DND-41 (cell line): ENCODE data around the gene NPNT.

Experiments
- ATAC-seq: fragments of 200-7000 bp; cut with Tn5 transposase; 3 replicates; pipeline ENCODE4 v1.9.1; 2021; ENCODE audit warnings: low read depth; ENCODE audit not compliant: insufficient read depth
- DNase-seq: peaks from one replicate; pipeline ENCODE4 v3.0.0-alpha.2; 2020
- H2AFZ ChIP-seq: 2 replicates; pipeline ENCODE4 v1.6.0; 2012; ENCODE audit warnings: low read depth, low read length
- H3K27ac ChIP-seq: 2 replicates; pipeline ENCODE4 v1.5.1; 2012; ENCODE audit warnings: low read length, inconsistent platforms
- H3K27me3 ChIP-seq: fragments of 200-600 bp; sonication (generic); 2 replicates; pipeline ENCODE4 v1.6.0; 2012; ENCODE audit warnings: low read length, mild to moderate bottlenecking, inconsistent platforms; ENCODE audit not compliant: insufficient read depth, poor library complexity
- H3K36me3 ChIP-seq: 2 replicates; pipeline ENCODE4 v1.5.1; 2012; ENCODE audit warnings: low read length, inconsistent platforms; ENCODE audit not compliant: insufficient read depth
- H3K4me1 ChIP-seq: 2 replicates; pipeline ENCODE4 v1.5.1; 2012; ENCODE audit warnings: mild to moderate bottlenecking, low read length; ENCODE audit not compliant: insufficient read depth
- H3K4me2 ChIP-seq: 2 replicates; pipeline ENCODE4 v1.6.0; 2012; ENCODE audit warnings: mild to moderate bottlenecking, moderate library complexity, low read length, inconsistent platforms; ENCODE audit not compliant: insufficient read depth
- H3K4me3 ChIP-seq, 2 experiments: fragments of 200-600 bp in 1 of 2; shearing (Covaris generic) in 1 of 2; 2 replicates each; pipeline ENCODE4 v1.5.1; 2012 to 2016; ENCODE audit warnings: inconsistent platforms in 2 of 2, low read length in 2 of 2, mild to moderate bottlenecking in 2 of 2, low read depth in 1 of 2, moderate library complexity in 1 of 2
- H3K79me2 ChIP-seq: 2 replicates; pipeline ENCODE4 v1.6.0; 2012; ENCODE audit warnings: low read length, inconsistent platforms; ENCODE audit not compliant: insufficient read depth
- H3K9ac ChIP-seq: 2 replicates; pipeline ENCODE4 v1.6.0; 2012; ENCODE audit warnings: low read depth, mild to moderate bottlenecking, inconsistent platforms, low read length, moderate library complexity
- H3K9me3 ChIP-seq: 2 replicates; pipeline ENCODE4 v1.5.1; 2012; ENCODE audit warnings: low read length, moderate library complexity, mild to moderate bottlenecking, inconsistent platforms; ENCODE audit not compliant: insufficient read depth, severe bottlenecking
- H4K20me1 ChIP-seq: 2 replicates; pipeline ENCODE4 v1.6.0; 2012; ENCODE audit warnings: low read length; ENCODE audit not compliant: insufficient read depth
- EZH2 ChIP-seq: IDR thresholded peaks from 3 replicates; pipeline ENCODE4 v1.6.1; 2012; ENCODE audit warnings: borderline replicate concordance, low read depth, mild to moderate bottlenecking, moderate library complexity, low read length, inconsistent platforms; ENCODE audit not compliant: severe bottlenecking
- TF ChIP-seq, protein P1 (sequence below): IDR thresholded peaks from 2 replicates; pipeline ENCODE4 v1.5.1; 2012; ENCODE audit warnings: borderline replicate concordance, low read length, moderate library complexity, mild to moderate bottlenecking; ENCODE audit not compliant: poor library complexity, severe bottlenecking; ENCODE audit errors: extremely low read depth

Gene NPNT

GRCh38 chr4:105875233-105875632 lies 20.0 kb upstream of the NPNT start:
- Histone ChIP-seq H3K4me3 (no peak overlapping the region), H4K20me1 (no peaks in the 10 kb centered on the region), H3K9me3 (no peaks in the 10 kb centered on the region), H3K27ac (no peak overlapping the region), H3K36me3 (no peaks in the 10 kb centered on the region), H3K79me2 (no peaks in the 10 kb centered on the region), H2AFZ (no peak overlapping the region), H3K27me3 (no peaks in the 10 kb centered on the region), H3K4me2 (no peak overlapping the region), H3K4me1 (no peaks in the 10 kb centered on the region), H3K9ac (no peak overlapping the region)
- DNase-seq (no peak), ATAC-seq (no peak)
- TF ChIP-seq EZH2 = no peak
- TF ChIP-seq, protein P1, sequence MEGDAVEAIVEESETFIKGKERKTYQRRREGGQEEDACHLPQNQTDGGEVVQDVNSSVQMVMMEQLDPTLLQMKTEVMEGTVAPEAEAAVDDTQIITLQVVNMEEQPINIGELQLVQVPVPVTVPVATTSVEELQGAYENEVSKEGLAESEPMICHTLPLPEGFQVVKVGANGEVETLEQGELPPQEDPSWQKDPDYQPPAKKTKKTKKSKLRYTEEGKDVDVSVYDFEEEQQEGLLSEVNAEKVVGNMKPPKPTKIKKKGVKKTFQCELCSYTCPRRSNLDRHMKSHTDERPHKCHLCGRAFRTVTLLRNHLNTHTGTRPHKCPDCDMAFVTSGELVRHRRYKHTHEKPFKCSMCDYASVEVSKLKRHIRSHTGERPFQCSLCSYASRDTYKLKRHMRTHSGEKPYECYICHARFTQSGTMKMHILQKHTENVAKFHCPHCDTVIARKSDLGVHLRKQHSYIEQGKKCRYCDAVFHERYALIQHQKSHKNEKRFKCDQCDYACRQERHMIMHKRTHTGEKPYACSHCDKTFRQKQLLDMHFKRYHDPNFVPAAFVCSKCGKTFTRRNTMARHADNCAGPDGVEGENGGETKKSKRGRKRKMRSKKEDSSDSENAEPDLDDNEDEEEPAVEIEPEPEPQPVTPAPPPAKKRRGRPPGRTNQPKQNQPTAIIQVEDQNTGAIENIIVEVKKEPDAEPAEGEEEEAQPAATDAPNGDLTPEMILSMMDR = no peak

GRCh38 chr4:105878668-105879067 lies 16.6 kb upstream of the NPNT start:
- H3K36me3 ChIP-seq = no peaks in the 10 kb centered on the region
- H2AFZ ChIP-seq = no peak overlapping the region
- no peak overlapping the region for H3K4me2 ChIP-seq
- no peaks in the 10 kb centered on the region for H4K20me1 ChIP-seq
- no peaks in the 10 kb centered on the region for H3K79me2 ChIP-seq
- ATAC-seq (no peak), DNase-seq (no peak)
- no peak for TF ChIP-seq EZH2
- TF ChIP-seq, protein P1 = no peak
- no peak overlapping the region for H3K27ac ChIP-seq
- H3K4me1 ChIP-seq = no peaks in the 10 kb centered on the region
- no peak overlapping the region for H3K4me3 ChIP-seq
- no peaks in the 10 kb centered on the region for H3K9me3 ChIP-seq
- no peaks in the 10 kb centered on the region for H3K27me3 ChIP-seq
- no peak overlapping the region for H3K9ac ChIP-seq

DNA sequence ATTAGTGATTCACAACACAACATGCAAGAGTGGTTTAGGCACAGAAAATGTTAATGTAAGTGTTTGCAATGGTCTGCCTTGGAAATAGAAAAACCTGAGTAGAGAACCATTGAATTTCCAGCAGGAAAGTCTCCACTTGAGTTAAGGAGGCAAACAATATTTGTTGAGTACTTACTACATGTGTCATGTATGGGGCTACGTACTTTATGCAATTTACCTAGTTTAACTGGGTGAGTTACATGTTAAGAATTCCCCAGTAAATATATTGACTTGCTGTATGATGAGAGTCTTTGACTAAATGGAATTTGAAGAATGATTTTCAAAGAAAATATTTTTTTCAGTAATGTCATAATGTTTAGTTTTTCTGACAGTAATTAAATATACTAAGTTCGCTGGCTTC lies 7.8 kb upstream of the NPNT start:
- H3K4me3 ChIP-seq = no peak overlapping the region
- H3K9me3 ChIP-seq = no peaks in the 10 kb centered on the region
- no peak overlapping the region for H3K9ac ChIP-seq
- H3K27me3 ChIP-seq = no peaks in the 10 kb centered on the region
- H3K4me2 ChIP-seq = no peak overlapping the region
- TF ChIP-seq, protein P1 = no peak
- TF ChIP-seq EZH2 = no peak
- H4K20me1 ChIP-seq = no peaks in the 10 kb centered on the region
- H3K79me2 ChIP-seq = no peaks in the 10 kb centered on the region
- no peak for ATAC-seq
- no peak overlapping the region for H2AFZ ChIP-seq
- DNase-seq = no peak
- no peaks in the 10 kb centered on the region for H3K36me3 ChIP-seq
- no peak overlapping the region for H3K27ac ChIP-seq
- no peaks in the 10 kb centered on the region for H3K4me1 ChIP-seq
